GM18861 (cell line): Measurements from ENCODE around the gene SYNE1.

ENCODE experiments used
- ATAC-seq: cut with Tn5 transposase; IDR thresholded peaks from one replicate; pipeline ENCODE4 v1.9.1; 2021; ENCODE audit not compliant: unreplicated experiment

Gene SYNE1

DNA sequence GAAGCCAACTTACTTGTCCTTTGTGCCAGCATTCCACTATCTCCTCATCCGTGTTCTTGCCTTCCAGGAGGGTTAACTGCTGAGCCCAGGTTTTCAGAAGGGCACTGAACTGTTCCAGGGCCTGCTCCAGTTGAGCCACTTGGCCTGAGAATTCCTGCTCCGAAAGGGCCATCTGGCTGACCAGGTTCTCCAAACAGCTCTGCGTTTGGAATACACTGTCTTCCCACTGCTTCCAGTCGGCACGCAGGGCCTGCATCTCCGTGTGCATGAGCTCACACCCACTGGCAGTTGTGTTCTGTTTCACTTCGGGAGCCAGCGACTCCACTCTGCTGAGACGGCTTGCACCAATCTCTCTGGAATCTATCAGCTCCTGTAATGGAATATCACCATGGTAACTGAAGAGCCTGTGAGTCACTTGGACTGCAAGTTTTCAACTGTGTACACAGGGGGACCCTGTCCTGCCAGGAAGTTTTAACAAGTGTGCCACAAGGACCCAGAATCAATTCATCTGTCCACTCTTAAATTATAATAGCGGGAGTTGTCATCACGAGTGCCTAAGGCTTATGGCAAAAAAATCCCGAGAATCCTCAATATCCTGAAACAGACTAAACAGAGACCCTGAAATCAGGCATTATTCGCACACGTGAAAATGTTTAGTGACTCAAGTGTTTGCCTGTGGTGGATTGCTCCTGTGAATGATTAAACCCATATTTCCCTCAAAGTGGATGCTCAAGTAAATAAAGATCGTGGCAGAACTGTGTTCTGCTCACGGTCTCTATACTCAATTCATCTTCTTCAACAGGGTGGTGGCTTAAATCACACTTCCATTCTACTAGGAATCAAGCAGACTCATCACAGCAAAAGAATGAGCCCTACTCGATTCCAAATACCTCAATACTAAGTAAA, 255.9 kb downstream of the SYNE1 start:
- no peak for ATAC-seq

DNA sequence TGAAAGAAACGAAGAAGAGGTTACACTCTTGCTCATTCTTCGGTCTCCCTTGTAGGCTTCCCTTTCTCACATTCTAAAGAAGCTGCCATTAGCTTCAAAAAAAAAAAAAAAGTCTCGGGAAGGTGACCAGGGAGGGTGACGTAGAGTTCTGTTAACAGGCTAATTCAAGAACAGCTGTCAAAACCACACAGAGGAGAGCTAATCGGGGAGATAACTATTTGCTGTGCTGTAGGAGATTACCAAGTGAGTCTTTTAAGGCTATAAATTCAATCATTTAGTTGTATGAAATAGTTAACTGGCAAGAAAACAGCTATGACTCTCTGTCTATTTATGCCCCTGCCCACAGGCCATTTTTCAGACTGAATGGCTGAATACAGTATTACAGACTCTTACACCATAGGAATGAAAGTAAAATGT, 256.8 kb downstream of the SYNE1 start:
- no peak for ATAC-seq

DNA sequence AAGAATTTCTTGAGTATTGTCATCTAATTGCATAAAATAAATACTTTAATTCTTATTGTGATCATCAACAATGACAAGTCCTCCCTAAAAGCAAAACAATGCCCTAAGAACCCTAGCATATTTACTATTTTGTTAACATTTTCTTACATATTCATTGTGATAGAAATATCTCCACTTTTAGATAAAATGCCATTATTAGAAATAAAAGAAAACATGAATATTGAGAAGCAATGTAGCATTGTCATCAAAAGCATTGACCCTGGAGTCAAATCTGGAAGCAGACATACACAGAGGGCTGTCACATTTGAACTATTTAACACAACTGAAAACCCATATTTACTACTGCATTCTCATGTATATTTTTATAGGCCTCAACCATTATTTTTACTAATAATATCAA, 257.7 kb downstream of the SYNE1 start:
- ATAC-seq, result no peak

DNA sequence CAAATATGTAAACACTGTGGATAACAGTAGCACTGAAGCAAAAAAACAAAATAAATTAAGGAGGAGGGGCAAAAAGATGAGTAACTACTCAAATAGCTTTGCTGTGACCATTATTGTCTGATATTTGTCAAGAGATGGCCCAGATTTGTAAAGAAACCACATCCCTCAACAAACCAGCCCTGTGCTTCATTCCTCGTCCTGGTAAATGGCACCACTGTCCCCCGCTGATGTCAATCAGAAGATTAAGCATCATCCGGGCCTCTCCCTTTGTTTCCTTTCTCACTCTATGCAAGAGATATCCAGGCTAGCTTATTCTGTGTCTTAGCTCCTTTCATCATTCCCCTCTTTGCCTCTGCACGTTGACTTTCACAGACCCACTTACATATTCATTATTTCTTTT, 259.0 kb downstream of the SYNE1 start:
- no peak for ATAC-seq

DNA sequence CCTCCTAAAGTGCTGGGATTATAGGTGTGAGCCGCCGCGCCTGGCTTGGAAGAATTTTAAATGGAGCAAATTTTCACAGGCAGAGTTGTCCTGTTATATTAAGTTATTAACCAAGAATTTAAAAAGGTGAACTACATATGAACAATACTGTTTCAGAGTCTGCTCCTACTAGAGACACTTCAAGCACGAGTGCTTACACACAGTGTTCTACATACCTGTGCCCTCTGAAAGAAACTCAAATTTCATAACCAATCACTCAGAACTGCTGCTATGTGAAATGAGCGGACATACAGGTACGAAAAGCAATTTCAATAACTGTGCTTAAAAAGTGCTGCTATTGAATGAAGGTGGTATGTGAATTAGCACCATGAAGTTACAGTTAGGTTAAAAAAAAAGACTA, 262.0 kb downstream of the SYNE1 start:
- no peak for ATAC-seq

DNA sequence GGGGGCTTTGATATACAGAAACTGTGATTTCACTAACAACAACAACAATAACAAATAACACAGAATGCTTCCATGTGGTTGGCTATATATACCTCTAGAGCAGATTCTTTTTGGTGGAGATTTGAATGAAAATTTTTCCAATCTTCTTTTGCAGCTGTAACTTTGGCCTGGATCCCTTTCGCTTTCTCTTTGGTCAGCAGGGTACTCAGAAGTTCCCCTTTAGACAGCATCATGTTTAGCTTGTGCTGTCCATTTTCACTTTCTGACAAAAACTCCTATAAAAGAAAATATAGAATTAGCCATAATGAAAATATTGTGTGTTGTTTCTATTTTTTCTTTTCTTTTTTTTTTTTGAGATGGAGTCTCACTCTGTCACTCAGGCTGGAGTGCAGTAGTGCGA, 264.2 kb downstream of the SYNE1 start:
- ATAC-seq, result no peak

DNA sequence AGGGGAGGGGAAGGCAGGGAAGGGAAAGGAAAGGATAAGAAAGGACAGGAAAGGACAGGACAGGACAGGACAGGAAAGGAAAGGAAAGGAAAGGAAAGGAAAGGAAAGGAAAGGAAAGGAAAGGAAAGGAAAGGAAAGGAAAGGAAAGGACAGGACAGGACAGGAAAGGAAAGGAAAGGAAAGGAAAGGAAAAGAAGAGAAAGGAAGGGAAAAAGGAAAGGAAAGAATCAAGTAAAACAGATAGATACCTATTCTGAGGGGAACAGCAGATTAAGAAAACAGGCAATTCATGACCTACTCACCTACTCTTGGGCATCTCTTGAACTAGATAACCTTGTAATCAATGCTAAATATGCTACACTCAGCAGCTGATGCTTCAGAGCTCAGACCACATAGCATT, 265.4 kb downstream of the SYNE1 start:
- no peak for ATAC-seq

DNA sequence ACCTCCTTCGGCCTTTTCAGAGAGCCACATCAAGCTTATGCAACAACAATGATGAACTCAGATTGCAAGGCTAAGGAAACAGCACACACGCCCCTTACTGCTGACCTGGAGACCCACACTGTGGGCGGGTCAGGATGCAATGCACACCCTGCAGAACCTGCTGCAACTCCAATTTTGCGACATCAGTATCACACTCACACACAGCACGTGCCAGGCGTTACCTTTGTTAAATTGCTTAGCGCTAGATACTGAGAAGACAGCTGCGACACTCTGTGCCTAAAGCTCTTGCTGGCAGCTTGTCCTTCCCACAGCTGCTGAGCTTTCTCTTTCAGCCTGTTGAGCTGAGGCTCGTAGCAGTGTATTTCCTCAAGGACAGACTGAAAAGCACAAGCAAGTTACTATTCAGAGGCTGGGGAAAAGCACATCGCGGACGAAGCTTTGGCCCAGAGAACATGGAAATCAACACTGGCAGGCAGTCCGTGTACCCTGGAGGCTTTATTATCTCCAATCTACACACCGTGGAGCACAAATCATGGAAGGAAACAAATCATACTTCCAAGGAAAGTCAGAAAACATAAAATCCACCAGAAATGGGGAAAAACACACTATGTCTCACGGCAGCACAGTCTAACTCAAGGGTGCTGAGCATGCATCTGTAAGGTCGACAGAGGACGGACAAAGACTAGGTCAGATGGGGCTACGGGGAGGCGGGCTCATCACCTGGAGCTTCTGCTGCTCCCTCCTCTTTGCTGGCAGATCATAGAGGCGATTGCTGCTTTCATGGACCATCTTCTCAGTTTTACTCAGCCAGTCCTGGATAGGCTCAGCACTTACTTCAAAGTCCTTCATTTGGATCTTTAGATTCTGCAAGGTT, 268.2 kb downstream of the SYNE1 start:
- no peak for ATAC-seq

DNA sequence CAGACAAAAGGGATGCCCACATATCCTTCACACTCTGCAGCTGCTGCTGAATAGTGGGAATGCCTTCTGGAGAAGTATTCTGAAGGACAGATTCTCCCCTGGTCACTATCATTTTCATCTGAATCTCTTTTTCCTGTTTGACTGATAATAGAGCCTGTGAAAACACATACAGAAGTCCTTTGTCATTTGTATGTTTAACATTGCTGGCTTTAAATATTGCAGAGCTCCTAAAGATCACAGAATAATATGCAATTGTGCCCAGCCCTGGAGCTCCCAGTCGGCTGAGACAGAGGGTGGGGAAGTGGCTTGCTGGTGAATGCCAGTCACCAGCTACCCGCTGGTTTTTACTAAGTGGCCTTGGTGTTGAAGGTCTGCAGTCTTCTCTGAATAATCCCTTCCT, 272.3 kb downstream of the SYNE1 start:
- ATAC-seq, result no peak

DNA sequence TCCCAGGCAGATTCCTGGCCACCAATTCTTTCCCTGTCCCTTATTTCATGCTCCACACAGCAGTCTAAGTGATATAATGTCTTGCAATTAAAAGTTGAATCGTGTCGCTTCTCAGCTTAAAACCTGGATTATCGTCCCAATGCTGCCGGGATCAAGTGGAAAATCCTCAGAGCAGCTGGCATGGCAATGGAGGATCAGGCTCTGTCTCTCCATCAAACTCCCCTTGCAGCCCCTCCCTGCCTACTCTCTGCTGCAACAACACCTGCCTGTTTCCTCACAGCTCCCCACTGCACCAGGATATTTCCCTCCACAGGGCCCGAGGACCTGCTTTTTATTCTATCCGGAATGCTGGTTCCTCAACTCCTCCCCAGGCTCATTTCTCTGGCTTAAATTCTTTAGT, 277.1 kb downstream of the SYNE1 start:
- ATAC-seq, result no peak

DNA sequence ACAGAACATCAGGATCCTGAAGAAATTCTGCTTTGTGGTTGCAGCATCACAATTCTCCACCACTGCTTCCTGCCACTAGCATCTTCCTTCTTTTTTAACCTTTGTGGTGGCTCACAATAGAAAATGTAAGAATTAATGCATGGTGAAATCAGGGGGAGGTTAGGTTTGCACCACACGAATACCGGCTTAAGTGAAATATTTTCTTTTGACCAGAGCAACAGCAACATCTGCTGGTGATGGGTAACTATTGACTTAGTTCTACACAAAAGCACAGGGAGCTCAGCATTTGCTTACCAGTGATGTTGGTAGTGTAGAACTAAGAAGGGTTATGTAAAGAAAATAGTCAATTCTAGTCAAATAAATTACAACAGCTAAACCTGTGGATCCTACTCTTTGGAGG, 280.5 kb downstream of the SYNE1 start:
- peak; percentile 67 for ATAC-seq

DNA sequence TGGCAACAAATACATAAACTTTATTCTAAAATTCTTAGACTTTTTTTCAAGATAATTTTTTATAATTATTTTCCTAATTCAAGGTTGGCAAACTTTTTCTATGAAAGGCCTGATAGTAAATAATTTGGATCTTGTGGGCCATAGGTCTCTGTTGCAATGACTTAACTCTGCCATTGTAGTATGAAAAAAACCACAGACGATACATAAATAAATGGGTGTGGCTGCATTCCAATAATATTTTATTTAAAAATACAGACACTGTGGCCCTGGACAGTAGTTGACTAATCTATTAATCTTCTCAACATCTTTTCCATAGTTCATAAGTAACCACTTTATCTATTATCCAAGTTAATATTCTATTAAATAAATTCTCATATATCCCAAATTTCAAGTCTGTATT, 281.1 kb downstream of the SYNE1 start:
- no peak for ATAC-seq

DNA sequence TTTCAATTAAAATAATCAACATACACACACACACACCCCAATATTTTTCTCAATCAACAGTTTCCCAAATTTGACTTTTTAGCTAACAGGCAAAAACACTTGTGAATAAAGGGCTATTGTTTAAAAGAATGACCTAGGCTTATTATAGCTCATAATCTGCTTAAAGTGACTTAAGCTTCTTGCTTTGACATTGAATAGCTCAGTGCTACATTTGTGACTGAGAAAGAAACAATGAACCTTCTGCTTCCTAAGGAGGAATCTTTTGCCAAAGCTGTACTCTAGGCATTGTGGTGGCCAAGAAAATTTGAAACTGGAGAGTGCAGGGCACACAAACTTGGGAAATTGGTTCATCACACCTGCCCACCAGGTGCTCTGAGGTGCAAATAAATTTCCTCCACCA, 282.0 kb downstream of the SYNE1 start:
- no peak for ATAC-seq

DNA sequence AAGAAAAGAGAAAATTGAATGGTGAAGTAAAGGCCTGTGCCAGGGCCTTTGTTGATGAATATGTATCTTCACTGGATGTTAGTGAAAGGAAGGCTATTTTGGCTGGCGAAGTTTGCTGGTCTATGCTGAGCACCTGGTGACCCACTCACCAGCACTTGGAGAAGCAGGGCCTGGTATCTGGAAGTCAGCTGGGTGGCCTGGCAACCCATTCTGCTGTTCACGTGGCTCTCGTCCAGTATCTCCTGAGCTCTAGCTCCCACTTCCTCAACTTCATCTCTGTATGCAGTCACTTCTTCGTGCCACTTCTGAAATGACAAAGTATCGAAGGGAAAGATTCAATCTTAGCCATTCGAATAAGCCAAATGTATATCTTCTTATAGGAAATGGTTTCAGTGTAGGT, 283.7 kb downstream of the SYNE1 start:
- ATAC-seq, result no peak

DNA sequence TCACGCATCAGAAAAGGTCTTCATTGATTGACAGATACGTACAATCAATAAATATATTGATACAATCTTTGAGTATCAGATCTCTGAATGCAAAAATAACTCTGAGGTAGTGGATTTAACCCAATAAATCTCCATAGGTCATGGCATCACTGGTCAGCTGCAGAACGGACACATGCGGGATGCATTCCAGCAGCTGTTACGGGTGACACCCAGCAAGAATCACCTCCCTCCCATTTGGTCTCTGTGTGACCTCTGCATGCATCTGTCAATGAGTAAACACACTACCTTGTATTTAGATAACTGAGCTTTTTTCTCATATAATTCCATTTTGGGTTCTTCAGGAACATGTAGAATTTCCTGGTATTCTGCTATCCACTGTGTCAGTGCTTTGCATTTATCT, 285.4 kb downstream of the SYNE1 start:
- no peak for ATAC-seq

DNA sequence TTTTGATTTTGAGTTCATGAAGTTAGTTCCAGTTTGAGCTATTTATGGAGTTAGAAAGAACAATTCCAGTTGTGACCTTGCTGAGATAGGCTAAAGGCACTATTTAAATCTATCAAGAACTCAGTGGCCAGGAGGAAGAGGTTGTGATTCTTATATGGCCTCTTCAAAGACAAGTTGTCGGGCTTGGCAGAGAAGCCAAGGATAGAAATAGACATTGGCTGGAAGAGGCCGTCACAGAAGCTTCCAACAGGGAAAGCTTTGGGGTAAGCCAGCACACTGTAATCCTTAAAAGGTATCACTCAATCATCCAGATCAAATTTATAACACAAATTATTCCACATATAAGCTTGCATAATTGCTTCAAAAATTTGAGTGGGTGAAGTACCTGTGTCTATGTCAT, 286.1 kb downstream of the SYNE1 start:
- ATAC-seq, result no peak

DNA sequence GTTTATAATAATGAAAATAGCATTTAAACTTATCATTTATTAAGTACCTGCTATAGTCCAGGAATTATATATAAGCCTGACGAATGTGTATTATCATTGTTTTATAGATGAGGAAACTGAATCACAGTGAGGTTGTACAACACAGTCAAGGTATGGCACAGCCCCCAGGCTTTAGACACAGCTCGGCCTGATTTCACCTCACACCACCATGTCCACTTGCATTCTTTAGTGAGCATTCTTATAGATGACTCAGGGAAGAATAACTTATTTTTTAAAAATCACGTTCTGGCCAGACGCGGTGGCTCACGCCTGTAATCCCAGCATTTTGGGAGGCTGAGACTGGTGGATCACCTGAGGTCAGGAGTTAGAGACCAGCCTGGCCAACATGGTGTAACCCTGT, 289.0 kb downstream of the SYNE1 start:
- ATAC-seq, result no peak

DNA sequence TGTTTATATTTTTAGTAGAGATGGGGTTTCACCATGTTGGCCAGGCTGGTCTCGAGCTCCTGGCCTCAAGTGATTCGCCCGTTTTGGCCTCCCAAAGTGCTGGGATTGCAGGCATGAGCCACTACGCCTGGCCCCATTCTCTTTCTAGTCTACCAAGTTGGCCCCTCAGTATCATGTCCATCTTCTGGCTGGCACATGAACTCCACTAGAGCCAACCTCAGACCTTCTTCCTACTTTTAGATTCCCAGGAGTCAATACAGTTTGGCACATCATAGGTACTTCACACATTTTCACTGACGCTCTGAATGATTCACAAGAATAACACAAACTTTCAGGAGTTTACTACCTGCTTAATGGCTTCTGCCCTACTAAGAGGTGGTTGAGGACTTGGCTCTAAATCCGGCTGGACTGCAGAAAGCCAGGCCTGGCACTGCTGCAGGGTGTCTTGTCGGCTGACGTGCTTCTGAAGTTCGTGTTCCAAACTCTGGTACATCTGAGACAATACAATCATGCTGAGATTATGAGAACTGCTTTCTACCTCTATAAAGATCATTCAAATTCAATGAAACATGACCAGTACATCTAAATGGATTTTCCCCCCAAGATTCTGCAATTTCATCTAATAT, 293.3 kb downstream of the SYNE1 start:
- ATAC-seq, result no peak

DNA sequence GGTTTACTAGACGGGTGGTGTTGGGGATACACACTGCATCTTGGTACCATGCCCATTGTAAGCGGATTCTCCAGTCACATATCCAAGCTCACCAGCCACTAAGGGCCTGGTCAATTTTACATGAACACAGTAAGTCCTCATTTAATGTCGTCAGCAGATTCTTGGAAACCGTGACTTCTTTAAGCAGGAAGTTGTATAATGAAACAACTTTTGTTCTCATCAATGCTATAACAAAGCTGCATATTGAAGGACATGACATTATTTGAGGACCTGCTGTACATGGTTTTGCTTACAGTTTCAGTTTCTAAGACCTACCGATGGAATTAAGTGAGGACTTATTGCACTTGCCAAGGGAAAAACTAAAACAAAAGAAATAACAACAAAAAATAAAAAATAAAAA, 295.6 kb downstream of the SYNE1 start:
- ATAC-seq, result no peak

DNA sequence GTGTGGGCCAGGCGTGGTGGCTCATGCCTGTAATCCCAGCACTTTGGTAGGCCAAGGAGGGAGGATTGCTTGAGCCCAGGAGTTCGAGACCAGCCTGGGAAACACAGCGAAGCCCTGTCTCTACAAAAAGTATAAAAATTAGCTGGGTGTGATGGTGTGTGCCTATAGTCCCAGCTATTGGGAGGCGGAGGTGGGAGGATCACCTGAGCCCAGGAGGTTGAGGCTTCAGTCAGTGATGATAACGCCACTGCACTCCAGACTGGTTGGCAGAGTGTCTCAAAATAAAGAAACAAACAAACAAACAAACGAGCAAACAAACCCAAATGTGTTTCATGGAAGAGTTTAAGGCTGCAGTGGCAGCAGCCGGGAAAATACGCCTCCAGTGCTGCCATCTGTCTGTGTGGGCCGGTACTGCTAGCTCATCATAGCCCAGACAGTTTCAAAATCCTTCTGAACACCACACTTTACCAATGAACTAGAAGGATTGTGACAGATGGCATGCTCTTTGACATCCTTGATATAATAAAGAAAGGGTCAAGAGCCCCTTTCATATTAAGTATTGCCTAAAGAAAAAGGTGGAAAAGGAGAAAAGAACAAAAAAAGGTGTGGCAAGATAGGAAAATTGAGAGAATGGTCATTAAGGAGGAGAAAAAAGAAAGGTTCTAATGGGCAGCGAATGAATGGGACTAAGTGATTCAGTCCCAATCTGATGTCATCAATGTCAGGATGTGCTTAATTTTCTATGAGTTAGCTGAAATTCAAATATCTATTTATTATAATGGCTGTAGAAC, 298.6 kb downstream of the SYNE1 start:
- peak; percentile 74 for ATAC-seq

DNA sequence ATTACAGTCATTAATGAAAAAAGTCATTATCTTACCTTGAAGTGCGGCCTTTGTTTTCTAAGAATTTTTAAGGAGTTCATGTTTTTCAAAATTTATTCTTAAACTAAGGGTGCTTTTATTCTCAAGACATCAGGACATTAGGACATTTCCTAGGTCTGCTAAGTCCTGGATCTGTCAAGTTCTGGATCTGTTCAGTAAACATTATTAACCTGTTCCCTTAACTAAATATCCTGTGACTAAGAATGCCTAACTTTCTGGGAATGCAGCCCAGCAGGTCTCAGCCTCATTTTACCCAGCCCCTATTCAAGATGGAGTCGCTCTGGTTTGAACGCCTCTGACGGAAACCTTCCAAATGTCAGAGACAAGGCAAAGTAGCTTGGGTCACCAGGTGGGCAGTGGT, 302.6 kb downstream of the SYNE1 start:
- ATAC-seq, result no peak
